Lower leg skin (tissue), 3 donors: ENCODE data around the gene MYO9B.

Source experiments
- CTCF ChIP-seq, 3 donors: fragments of 450-650 bp; IDR thresholded peaks; one replicate each; pipeline ENCODE4 v1.5.1; 2016; ENCODE audit warnings: antibody characterized with exemption in 3 of 3, mild to moderate bottlenecking in 3 of 3, moderate library complexity in 2 of 3
- POLR2A ChIP-seq, 2 donors: fragments of 450-650 bp; IDR thresholded peaks; one replicate each; pipeline ENCODE4 v1.6.1; 2016 to 2017; ENCODE audit warnings: antibody characterized with exemption in 2 of 2, mild to moderate bottlenecking in 1 of 2, moderate library complexity in 1 of 2

GRCh38 chr19:17235300-17235970, 159.9 kb downstream of the MYO9B start:
- TF ChIP-seq CTCF (IDR thresholded peaks at IDR 0.05) (no peak), POLR2A (IDR thresholded peaks at IDR 0.05) (no peak)
